Cardiac fibroblast (primary cell): ENCODE results near the gene GADD45G.

ENCODE experiments used
- DNase-seq, 2 donors: peaks; one replicate each; pipeline versions ENCODE4 v3.0.0 to v3.0.0-alpha.2; 2010; ENCODE audit warnings: low read depth in 2 of 2
- H3K4me3 ChIP-seq, 2 donors: replicated peaks in 1 of 2; 1 replicate in 1 of 2; 2 replicates in 1 of 2; pipeline ENCODE4 v1.5.1; 2011; ENCODE audit warnings: low read depth in 2 of 2, low read length in 2 of 2, mild to moderate bottlenecking in 2 of 2, moderate library complexity in 1 of 2
- TF ChIP-seq, protein P1 (sequence below): IDR thresholded peaks from one replicate; pipeline ENCODE4 v1.5.1; 2011; ENCODE audit warnings: low read depth, mild to moderate bottlenecking, low read length, inconsistent platforms

GADD45G gene

GRCh38 chr9:89592963-89593726 lies 11.7 kb upstream of the GADD45G start:
- TF ChIP-seq, protein P1, sequence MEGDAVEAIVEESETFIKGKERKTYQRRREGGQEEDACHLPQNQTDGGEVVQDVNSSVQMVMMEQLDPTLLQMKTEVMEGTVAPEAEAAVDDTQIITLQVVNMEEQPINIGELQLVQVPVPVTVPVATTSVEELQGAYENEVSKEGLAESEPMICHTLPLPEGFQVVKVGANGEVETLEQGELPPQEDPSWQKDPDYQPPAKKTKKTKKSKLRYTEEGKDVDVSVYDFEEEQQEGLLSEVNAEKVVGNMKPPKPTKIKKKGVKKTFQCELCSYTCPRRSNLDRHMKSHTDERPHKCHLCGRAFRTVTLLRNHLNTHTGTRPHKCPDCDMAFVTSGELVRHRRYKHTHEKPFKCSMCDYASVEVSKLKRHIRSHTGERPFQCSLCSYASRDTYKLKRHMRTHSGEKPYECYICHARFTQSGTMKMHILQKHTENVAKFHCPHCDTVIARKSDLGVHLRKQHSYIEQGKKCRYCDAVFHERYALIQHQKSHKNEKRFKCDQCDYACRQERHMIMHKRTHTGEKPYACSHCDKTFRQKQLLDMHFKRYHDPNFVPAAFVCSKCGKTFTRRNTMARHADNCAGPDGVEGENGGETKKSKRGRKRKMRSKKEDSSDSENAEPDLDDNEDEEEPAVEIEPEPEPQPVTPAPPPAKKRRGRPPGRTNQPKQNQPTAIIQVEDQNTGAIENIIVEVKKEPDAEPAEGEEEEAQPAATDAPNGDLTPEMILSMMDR: no peak
- DNase-seq: peak in 1 of 2 donors; percentile 44
- H3K4me3 ChIP-seq: no peak overlapping the region

GRCh38 chr9:89593727-89594427 lies 10.9 kb upstream of the GADD45G start:
- H3K4me3 ChIP-seq: no peak overlapping the region
- TF ChIP-seq, protein P1: peak; percentile 64
- DNase-seq: peak; percentile 32 to 37

DNA sequence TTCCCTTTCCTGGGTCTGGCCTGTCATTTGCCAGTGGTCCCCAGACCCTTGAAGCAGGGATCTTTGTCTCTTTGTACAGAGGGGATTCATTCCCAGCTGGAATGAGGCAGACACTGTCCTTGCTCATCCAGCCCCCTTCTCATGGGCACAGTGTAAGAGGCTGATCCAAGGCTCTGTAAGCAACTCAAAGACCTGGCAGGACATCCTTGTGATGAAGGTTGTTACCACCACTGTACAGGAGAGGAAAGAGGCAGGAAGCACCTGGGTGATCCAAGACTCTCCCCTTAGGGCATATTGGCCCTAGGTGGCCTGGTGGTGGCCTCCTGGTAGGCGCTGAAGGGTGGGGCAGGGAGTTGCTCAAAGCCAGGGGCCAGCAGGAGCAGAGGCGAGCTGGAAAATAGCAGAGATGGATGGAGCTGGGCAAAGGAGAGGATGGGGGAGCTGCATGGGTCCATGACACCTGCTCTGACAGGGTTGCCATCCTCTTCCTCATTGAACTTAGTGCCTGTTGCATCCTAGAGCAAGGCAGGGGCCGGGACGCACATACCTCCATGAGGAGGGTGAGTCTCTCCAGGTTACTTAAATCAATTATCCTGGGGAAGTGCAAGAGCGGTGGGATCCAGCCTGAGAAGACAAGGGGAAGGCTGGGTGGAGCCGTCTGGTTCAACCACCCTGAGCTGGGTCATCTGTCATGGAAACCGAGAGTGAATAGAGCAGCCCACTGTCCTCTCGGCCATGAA lies 9.8 kb upstream of the GADD45G start:
- H3K4me3 ChIP-seq: no peak overlapping the region
- TF ChIP-seq, protein P1: no peak
- DNase-seq: no peak

- no peak overlapping the region for H3K4me3 ChIP-seq
- DNase-seq: no peak
- TF ChIP-seq, protein P1: no peak
These were observed 9.2 kb upstream of the GADD45G start for GRCh38 chr9:89595646-89596045.

GRCh38 chr9:89596937-89597555 lies 7.8 kb upstream of the GADD45G start:
- no peak for DNase-seq
- TF ChIP-seq, protein P1: no peak
- H3K4me3 ChIP-seq: no peak overlapping the region

GRCh38 chr9:89597711-89598362 lies 7.0 kb upstream of the GADD45G start:
- TF ChIP-seq, protein P1: peak; percentile 76
- DNase-seq: peak; percentile 72 to 74

More at GRCh38 chr9:89597711-89598362, 7.0 kb upstream of the GADD45G start:
- H3K4me3 ChIP-seq: no peak overlapping the region
